HepG2 (cell line): ENCODE data around the gene ATP8B2. TPM values are rescaled to one million over a fixed set of nuclear protein-coding genes. Genes with fewer than 3 reads are reported as not detected.
A peak's percentile ranks its signal among the peaks of the same experiment; 100 is the strongest.

ENCODE experiments used
- ATRX ChIP-seq: sonication (generic); formaldehyde crosslinking; IDR thresholded peaks from 2 replicates; pipeline ENCODE4 v1.4.0; 2020; ENCODE audit warnings: missing genetic modification reagents, borderline replicate concordance
- ETV6 ChIP-seq: sonication (generic); formaldehyde crosslinking; conservative IDR thresholded peaks from 2 replicates; pipeline ENCODE4 v1.4.0; 2020; ENCODE audit warnings: missing genetic modification reagents
- FOXJ3 ChIP-seq: sonication (generic); formaldehyde crosslinking; IDR thresholded peaks from 2 replicates; pipeline ENCODE4 v1.4.0; 2020; ENCODE audit warnings: missing genetic modification reagents, mild to moderate bottlenecking, borderline replicate concordance
- GATAD1 ChIP-seq: IDR thresholded peaks from 2 replicates; pipeline ENCODE4 v1.6.1; 2016; ENCODE audit warnings: missing genetic modification reagents, missing compliant biosample characterization
- HMG20A ChIP-seq: IDR thresholded peaks from 2 replicates; pipeline ENCODE4 v1.6.1; 2016; ENCODE audit warnings: borderline replicate concordance
- HNRNPLL ChIP-seq: fragments of 200-400 bp; formaldehyde crosslinking; IDR thresholded peaks from 2 replicates; pipeline ENCODE4 v1.6.1; 2017; ENCODE audit warnings: mild to moderate bottlenecking, low read depth, low read length; ENCODE audit not compliant: poor library complexity, severe bottlenecking
- KDM5A ChIP-seq: fragments of 200-600 bp; sonication (generic); IDR thresholded peaks from 2 replicates; pipeline ENCODE4 v1.7.0; 2018; ENCODE audit warnings: antibody characterized with exemption, mild to moderate bottlenecking, low read length, borderline replicate concordance
- KLF11 ChIP-seq: IDR thresholded peaks from 2 replicates; pipeline ENCODE4 v1.6.1; 2016; ENCODE audit warnings: missing compliant biosample characterization
- NFKB2 ChIP-seq: sonication (generic); formaldehyde crosslinking; IDR thresholded peaks from 2 replicates; pipeline ENCODE4 v1.4.0; 2020; ENCODE audit warnings: missing genetic modification reagents, borderline replicate concordance
- SNAPC2 ChIP-seq: sonication (generic); formaldehyde crosslinking; IDR thresholded peaks from 2 replicates; pipeline ENCODE4 v1.8.1; 2022; ENCODE audit warnings: mild to moderate bottlenecking, missing genetic modification reagents
- SOX5 ChIP-seq: IDR thresholded peaks from 2 replicates; pipeline ENCODE4 v1.6.1; 2016; ENCODE audit warnings: borderline replicate concordance
- STAG1 ChIP-seq: sonication (generic); formaldehyde crosslinking; IDR thresholded peaks from 2 replicates; pipeline ENCODE4 v1.4.0; 2020; ENCODE audit warnings: missing genetic modification reagents
- TRIM24 ChIP-seq: sonication (generic); formaldehyde crosslinking; IDR thresholded peaks from 2 replicates; pipeline ENCODE4 v1.8.0; 2022; ENCODE audit warnings: mild to moderate bottlenecking, missing genetic modification reagents
- XRCC5 ChIP-seq: fragments of 200-400 bp; formaldehyde crosslinking; optimal IDR thresholded peaks from 2 replicates; pipeline ENCODE3; 2017; ENCODE audit warnings: mild to moderate bottlenecking, low read length
- ZNF260 ChIP-seq: sonication (generic); formaldehyde crosslinking; IDR thresholded peaks from 2 replicates; pipeline ENCODE4 v1.4.0; 2020; ENCODE audit warnings: missing genetic modification reagents, low read depth, mild to moderate bottlenecking, borderline replicate concordance
- ZNF644 ChIP-seq: IDR thresholded peaks from 2 replicates; pipeline ENCODE4 v1.6.1; 2016; ENCODE audit warnings: low read depth
- ZNF703 ChIP-seq: sonication (generic); formaldehyde crosslinking; IDR thresholded peaks from 2 replicates; pipeline ENCODE4 v1.5.1; 2020; ENCODE audit warnings: missing genetic modification reagents, mild to moderate bottlenecking, moderate library complexity, borderline replicate concordance
- polyA plus RNA-seq, 8 experiments: library from polyadenylated mRNA; depleted of rRNA in 3 of 8; stranded (reverse) in 7 of 8; unstranded in 1 of 8; fragments of >200 nt; fragmentation: Illumina TruSeq in 4 of 8; extraction: Trizol in 4 of 8; gene quantifications; 2 replicates each; pipeline versions ENCODE4 v1.2.1 to v1.2.3, GENCODE V29; 2011 to 2016; ENCODE audit warnings: low read depth in 4 of 8, missing spikeins in 1 of 8, mixed read lengths in 1 of 8; ENCODE audit not compliant: insufficient read depth in 1 of 8
- total RNA-seq, 5 experiments: library from RNA; depleted of rRNA; stranded (reverse); fragments of >200 nt; fragmentation: Illumina TruSeq; extraction: Trizol; gene quantifications; 2 replicates each; pipeline ENCODE4 v1.2.3, GENCODE V29; 2016; ENCODE audit warnings: low read depth in 1 of 5
- TF ChIP-seq, protein P1 (sequence below): sonication (generic); formaldehyde crosslinking; IDR thresholded peaks from 2 replicates; pipeline ENCODE4 v1.4.0; 2020; ENCODE audit warnings: mild to moderate bottlenecking, missing genetic modification reagents
- TF ChIP-seq, protein P2 (sequence below): sonication (generic); formaldehyde crosslinking; IDR thresholded peaks from 2 replicates; pipeline ENCODE4 v1.8.0; 2022; ENCODE audit warnings: missing genetic modification reagents, mild to moderate bottlenecking, inconsistent platforms, borderline replicate concordance
- TF ChIP-seq, protein P3 (sequence below), 2 experiments: sonication (generic) in 1 of 2; formaldehyde crosslinking in 1 of 2; IDR thresholded peaks; 2 replicates each; pipeline versions ENCODE4 v1.5.1 to v1.6.1; 2011 to 2020; ENCODE audit warnings: borderline replicate concordance in 1 of 2, low read depth in 1 of 2, low read length in 1 of 2, mild to moderate bottlenecking in 1 of 2, missing genetic modification reagents in 1 of 2, moderate library complexity in 1 of 2
- TF ChIP-seq, protein P4 (sequence below): IDR thresholded peaks from 2 replicates; pipeline ENCODE4 v1.6.1; 2016; ENCODE audit warnings: low read depth, borderline replicate concordance
- TF ChIP-seq, protein P5 (sequence below): sonication (generic); formaldehyde crosslinking; IDR thresholded peaks from 2 replicates; pipeline ENCODE4 v1.8.0; 2023; ENCODE audit warnings: mild to moderate bottlenecking, missing genetic modification reagents

The ATP8B2 gene
- total and polyA plus RNA-seq, 2 of the 13 experiments (the other 11 are each of a cell fraction or from before 2014, with no cell fraction given): 20.4 to 39.3 TPM

DNA sequence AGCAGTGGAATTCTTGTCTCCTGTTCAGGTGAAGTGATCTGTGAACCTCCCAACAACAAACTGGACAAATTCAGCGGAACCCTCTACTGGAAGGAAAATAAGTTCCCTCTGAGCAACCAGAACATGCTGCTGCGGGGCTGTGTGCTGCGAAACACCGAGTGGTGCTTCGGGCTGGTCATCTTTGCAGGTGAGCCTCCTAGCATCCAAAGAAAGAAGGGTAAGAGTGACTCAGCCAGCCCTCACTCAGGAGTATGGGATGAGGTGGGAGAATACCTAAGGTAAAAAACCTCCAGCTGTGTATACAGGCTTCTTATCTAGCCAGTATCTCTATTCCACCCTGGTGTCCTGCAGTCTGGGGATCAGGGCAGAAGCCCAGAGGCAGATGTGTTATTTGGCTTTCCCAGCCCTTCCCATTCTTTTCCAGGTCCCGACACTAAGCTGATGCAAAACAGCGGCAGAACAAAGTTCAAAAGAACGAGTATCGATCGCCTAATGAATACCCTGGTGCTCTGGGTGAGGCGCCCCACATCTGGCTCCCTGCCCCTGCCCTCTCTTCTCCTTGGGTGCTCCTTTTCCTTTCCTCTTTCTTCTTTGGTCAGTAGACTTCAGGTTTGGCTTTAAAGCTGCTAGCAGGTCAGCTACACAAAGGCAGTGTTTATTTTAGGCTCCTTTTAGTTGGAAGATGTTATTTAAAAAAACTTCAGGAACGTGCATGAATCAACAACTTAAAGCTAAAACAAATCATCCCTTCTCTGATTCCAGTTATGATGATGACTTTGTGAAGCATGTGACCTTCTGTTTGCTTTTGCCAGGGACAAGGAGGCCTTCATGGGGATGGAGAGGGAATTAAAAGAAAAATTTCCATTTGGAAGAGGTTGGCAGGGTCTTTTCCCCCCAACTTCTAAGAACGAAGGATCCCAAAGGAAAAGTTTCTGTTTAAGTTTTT, 9.0 kb downstream of the ATP8B2 start (continued):
- TF ChIP-seq HMG20A (CRISPR knock-in tag) (peak; percentile 70), STAG1 (CRISPR knock-in tag) (no peak), GATAD1 (no peak), NFKB2 (CRISPR knock-in tag) (no peak), ETV6 (CRISPR knock-in tag) (no peak), XRCC5 (no peak), SOX5 (CRISPR knock-in tag) (peak; percentile 74), KDM5A (peak; percentile 50; the same call in 1 of the 2 replicates), FOXJ3 (CRISPR knock-in tag) (peak; percentile 73; the same call in 1 of the 2 replicates), ZNF644 (CRISPR knock-in tag) (no peak; the same call in 1 of the 2 replicates), ZNF703 (CRISPR knock-in tag) (peak; percentile 51; the same call in 1 of the 2 replicates), ATRX (CRISPR knock-in tag) (no peak), SNAPC2 (CRISPR knock-in tag) (no peak), HNRNPLL (no peak), KLF11 (CRISPR knock-in tag) (no peak), TRIM24 (no peak), ZNF260 (CRISPR knock-in tag) (no peak)
- TF ChIP-seq, protein P1, sequence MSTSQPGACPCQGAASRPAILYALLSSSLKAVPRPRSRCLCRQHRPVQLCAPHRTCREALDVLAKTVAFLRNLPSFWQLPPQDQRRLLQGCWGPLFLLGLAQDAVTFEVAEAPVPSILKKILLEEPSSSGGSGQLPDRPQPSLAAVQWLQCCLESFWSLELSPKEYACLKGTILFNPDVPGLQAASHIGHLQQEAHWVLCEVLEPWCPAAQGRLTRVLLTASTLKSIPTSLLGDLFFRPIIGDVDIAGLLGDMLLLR (CRISPR knock-in tag): no peak
- TF ChIP-seq, protein P2, sequence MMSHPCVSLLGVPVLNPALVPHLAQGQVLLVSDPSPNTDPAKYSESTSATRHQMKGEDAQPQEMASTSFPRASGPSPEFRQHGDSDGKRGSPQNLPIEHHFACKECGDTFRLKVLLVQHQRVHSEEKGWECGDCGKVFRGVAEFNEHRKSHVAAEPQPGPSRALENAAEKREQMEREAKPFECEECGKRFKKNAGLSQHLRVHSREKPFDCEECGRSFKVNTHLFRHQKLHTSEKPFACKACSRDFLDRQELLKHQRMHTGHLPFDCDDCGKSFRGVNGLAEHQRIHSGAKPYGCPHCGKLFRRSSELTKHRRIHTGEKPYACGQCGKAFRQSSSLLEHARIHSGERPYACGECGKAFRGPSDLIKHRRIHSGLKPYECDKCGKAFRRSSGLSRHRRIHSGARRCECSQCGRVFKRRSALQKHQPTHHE (CRISPR knock-in tag): no peak
- TF ChIP-seq, protein P3, sequence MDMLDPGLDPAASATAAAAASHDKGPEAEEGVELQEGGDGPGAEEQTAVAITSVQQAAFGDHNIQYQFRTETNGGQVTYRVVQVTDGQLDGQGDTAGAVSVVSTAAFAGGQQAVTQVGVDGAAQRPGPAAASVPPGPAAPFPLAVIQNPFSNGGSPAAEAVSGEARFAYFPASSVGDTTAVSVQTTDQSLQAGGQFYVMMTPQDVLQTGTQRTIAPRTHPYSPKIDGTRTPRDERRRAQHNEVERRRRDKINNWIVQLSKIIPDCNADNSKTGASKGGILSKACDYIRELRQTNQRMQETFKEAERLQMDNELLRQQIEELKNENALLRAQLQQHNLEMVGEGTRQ (IDR thresholded peaks at IDR 0.05; ENCODE audit: low read depth, low read length): no peak
- TF ChIP-seq, protein P3 (CRISPR knock-in tag; IDR thresholded peaks at IDR 0.05; ENCODE audit: borderline replicate concordance): 0 out of 2 replicates have a peak, but pooled peaks have one; percentile 45
- TF ChIP-seq, protein P4, sequence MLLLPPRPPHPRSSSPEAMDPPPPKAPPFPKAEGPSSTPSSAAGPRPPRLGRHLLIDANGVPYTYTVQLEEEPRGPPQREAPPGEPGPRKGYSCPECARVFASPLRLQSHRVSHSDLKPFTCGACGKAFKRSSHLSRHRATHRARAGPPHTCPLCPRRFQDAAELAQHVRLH (CRISPR knock-in tag): no peak
- TF ChIP-seq, protein P5, sequence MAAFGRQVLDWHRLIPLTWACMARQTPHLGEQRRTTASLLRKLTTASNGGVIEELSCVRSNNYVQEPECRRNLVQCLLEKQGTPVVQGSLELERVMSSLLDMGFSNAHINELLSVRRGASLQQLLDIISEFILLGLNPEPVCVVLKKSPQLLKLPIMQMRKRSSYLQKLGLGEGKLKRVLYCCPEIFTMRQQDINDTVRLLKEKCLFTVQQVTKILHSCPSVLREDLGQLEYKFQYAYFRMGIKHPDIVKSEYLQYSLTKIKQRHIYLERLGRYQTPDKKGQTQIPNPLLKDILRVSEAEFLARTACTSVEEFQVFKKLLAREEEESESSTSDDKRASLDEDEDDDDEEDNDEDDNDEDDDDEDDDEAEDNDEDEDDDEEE: no peak
